ENCODE results near the gene ROCK2.
"Not testable (repeated sequence)": the region's sequence is repeated elsewhere in the genome, so short reads cannot be mapped to it uniquely, and the experiment has no call there.

The ROCK2 gene

DNA sequence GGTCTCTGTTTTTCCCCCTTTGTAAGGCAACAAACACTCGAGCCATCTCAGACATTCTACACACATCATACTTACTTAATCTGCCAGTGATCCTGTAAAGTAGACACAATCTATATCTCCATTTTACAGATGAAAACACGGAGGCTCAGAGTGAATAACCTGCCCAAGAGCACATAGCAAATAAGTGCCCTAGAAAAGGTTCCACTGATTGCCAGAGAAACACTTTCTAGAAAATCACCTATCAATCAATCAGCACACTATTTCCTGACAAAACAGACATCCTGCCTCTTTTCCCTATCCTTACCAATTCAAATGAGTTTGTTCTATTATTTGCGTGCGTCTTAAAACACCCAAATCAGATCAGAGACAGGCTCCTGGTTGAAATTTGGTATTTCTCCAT, 165.2 kb downstream of the ROCK2 start:
- TF ChIP-seq ZFX (IDR thresholded peaks at IDR 0.05) (no peak), CTCF (conservative IDR thresholded peaks at IDR 0.05) (no peak)
- no peak overlapping the region for H3K27ac ChIP-seq

GRCh38 chr2:11177871-11178690, 166.4 kb downstream of the ROCK2 start:
- TF ChIP-seq CTCF (conservative IDR thresholded peaks at IDR 0.05) (no peak), ZFX (IDR thresholded peaks at IDR 0.05) (no peak)
- no peak overlapping the region for H3K27ac ChIP-seq

GRCh38 chr2:11175293-11175795, 169.1 kb downstream of the ROCK2 start:
- no peak overlapping the region for H3K27ac ChIP-seq
- TF ChIP-seq CTCF (conservative IDR thresholded peaks at IDR 0.05) (no peak), ZFX (IDR thresholded peaks at IDR 0.05) (no peak)

- TF ChIP-seq ZFX (IDR thresholded peaks at IDR 0.05) (no peak), CTCF (conservative IDR thresholded peaks at IDR 0.05) (no peak)
- H3K27ac ChIP-seq = no peak overlapping the region
Measured at GRCh38 chr2:11174222-11174621, 170.2 kb downstream of the ROCK2 start.

- no peak for TF ChIP-seq CTCF (conservative IDR thresholded peaks at IDR 0.05)
- TF ChIP-seq ZFX (IDR thresholded peaks at IDR 0.05) = no peak
Measured at GRCh38 chr2:11169333-11169732, 175.1 kb downstream of the ROCK2 start.

GRCh38 chr2:11168488-11168887, 175.9 kb downstream of the ROCK2 start:
- TF ChIP-seq CTCF (conservative IDR thresholded peaks at IDR 0.05) (no peak), ZFX (IDR thresholded peaks at IDR 0.05) (no peak)
- H3K27ac ChIP-seq = no peak overlapping the region

More at GRCh38 chr2:11169333-11169732, 175.1 kb downstream of the ROCK2 start:
- no peak overlapping the region for H3K27ac ChIP-seq

- TF ChIP-seq CTCF (conservative IDR thresholded peaks at IDR 0.05) (no peak), ZFX (IDR thresholded peaks at IDR 0.05) (no peak)
Measured at GRCh38 chr2:11166476-11166875, 178.0 kb downstream of the ROCK2 start.

GRCh38 chr2:11165046-11165445, 179.4 kb downstream of the ROCK2 start:
- H3K27ac ChIP-seq = not testable (repeated sequence)

More at GRCh38 chr2:11166476-11166875, 178.0 kb downstream of the ROCK2 start:
- no peak overlapping the region for H3K27ac ChIP-seq

Measured in C4-2B (cell line).